Right lobe of liver (tissue), 6 donors: Measurements from ENCODE around the gene RAB4A. TPM values are rescaled to one million over a fixed set of nuclear protein-coding genes. Genes with fewer than 3 reads are reported as not detected.

ENCODE experiments used
- ATAC-seq, 4 donors: fragments of 200-7000 bp; cut with Tn5 transposase; one replicate each; pipeline ENCODE4 v1.9.1; 2020; ENCODE audit warnings: mild to moderate bottlenecking in 4 of 4, moderate library complexity in 4 of 4
- DNase-seq, 3 donors: peaks; one replicate each; pipeline ENCODE4 v3.0.0-alpha.2; 2020
- H3K27ac ChIP-seq, 3 donors: fragments of 200-600 bp; one replicate each; pipeline ENCODE4 v1.8.0; 2022
- H3K27me3 ChIP-seq, 2 donors: fragments of 200-600 bp; one replicate each; pipeline ENCODE4 v1.8.0; 2022
- H3K36me3 ChIP-seq, 4 donors: fragments of 200-600 bp; sonication (generic) in 1 of 4; one replicate each; pipeline versions ENCODE4 v1.5.1 to v1.8.0; 2017 to 2022; ENCODE audit warnings: control low read depth in 1 of 4
- H3K4me1 ChIP-seq, 4 donors: fragments of 200-600 bp; sonication (generic) in 1 of 4; one replicate each; pipeline versions ENCODE4 v1.5.1 to v1.8.0; 2017 to 2022; ENCODE audit warnings: control low read depth in 1 of 4
- H3K4me3 ChIP-seq, 3 donors: fragments of 200-600 bp; one replicate each; pipeline ENCODE4 v1.8.0; 2022
- H3K9me3 ChIP-seq, 4 donors: fragments of 200-600 bp; sonication (generic) in 1 of 4; one replicate each; pipeline versions ENCODE4 v1.5.1 to v1.8.0; 2017 to 2022; ENCODE audit warnings: control low read depth in 1 of 4
- POLR2A ChIP-seq: fragments of 450-650 bp; IDR thresholded peaks from one replicate; pipeline ENCODE4 v1.6.1; 2017; ENCODE audit warnings: antibody characterized with exemption, mild to moderate bottlenecking
- WGBS: methylation state at CpG from one replicate; pipeline ENCODE4 v1.1.6; 2018; ENCODE audit warnings: low coverage, low lambda C conversion rate; ENCODE audit not compliant: insufficient coverage; ENCODE audit errors: missing lambda C conversion rate; 5-methylcytosine and 5-hydroxymethylcytosine counted together
- intact Hi-C, 2 donors: fragments of 100-400 bp; cut with DNase I; formaldehyde crosslinking; loops; one replicate each; pipeline versions ENCODE4 v1.11.2 to v1.14.1; 2022
- total RNA-seq, 6 experiments: library from RNA; depleted of rRNA in 2 of 6; stranded (reverse); fragments of >200 nt in 2 of 6; fragmentation: NEBNext Ultra II Directional in 3 of 6; extraction: Animal tissue kit (Norgen Biotek cat#: 25700) in 3 of 6; gene quantifications; one replicate each; pipeline versions ENCODE4 v1.1.0 to v1.2.4, GENCODE V29; 2016 to 2023
- TF ChIP-seq, protein P1 (sequence below), 4 donors: fragments of 200-600 bp in 3 of 4; fragments of 450-650 bp in 1 of 4; IDR thresholded peaks; one replicate each; pipeline versions ENCODE4 v1.5.1 to v1.8.0; 2016 to 2022; ENCODE audit warnings: antibody characterized with exemption in 4 of 4, mild to moderate bottlenecking in 2 of 4
- donor health status: DM: no; HTN: yes; CAD: no.
- donor health status: DM: no; HTN: no; CAD: no.
- donor health status: DM: no; HTN: no; CAD: no.
- donor health status: DM: no; HTN: yes; CAD: no.
- donor health status: DM: no; HTN: yes; CAD: no.

Gene RAB4A
- total RNA-seq, 6 experiments from 2014 or later: 23.3 to 66.4 (median 50.0) TPM

DNA sequence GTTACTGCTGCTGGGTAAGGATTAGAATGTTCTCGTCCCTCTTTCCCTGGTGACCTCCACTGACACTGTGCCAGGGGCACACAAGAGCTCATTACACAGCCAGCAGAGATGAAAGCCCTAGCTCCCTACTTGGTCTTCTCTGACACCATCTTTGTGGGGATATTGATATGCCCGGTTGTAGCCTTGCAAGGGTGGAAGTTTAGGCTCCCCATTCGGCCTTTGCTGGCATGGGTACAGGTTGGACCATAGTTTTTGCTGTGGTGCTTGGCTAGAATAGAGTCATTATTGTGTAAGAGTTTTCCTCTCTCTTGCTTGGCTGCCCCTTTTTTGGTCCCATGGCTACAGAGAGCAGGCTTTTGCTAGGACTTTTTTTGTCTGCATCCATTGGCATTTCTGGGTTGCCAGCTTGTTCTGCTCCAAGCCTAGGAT, 12.3 kb downstream of the RAB4A start:
- Histone ChIP-seq H3K27me3 (no peaks in the 10 kb centered on the region), H3K36me3 (no peaks in the 10 kb centered on the region), H3K27ac (peak overlapping the region in 1 of 3 donors; percentile 47), H3K9me3 (no peaks in the 10 kb centered on the region), H3K4me1 (peaks cover 0 to 38% (median 7%) of the 10 kb centered on the region in 4 donors), H3K4me3 (no peak overlapping the region)
- TF ChIP-seq POLR2A: no peak
- TF ChIP-seq, protein P1, sequence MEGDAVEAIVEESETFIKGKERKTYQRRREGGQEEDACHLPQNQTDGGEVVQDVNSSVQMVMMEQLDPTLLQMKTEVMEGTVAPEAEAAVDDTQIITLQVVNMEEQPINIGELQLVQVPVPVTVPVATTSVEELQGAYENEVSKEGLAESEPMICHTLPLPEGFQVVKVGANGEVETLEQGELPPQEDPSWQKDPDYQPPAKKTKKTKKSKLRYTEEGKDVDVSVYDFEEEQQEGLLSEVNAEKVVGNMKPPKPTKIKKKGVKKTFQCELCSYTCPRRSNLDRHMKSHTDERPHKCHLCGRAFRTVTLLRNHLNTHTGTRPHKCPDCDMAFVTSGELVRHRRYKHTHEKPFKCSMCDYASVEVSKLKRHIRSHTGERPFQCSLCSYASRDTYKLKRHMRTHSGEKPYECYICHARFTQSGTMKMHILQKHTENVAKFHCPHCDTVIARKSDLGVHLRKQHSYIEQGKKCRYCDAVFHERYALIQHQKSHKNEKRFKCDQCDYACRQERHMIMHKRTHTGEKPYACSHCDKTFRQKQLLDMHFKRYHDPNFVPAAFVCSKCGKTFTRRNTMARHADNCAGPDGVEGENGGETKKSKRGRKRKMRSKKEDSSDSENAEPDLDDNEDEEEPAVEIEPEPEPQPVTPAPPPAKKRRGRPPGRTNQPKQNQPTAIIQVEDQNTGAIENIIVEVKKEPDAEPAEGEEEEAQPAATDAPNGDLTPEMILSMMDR (IDR thresholded peaks at IDR 0.05): no peak
- DNase-seq (peak in 2 of 3 donors; percentile 58 to 77), ATAC-seq (peak; percentile 53 to 88 (median 74))
- 37% methylated on average over 2 of the region's 3 CpGs for WGBS
- intact Hi-C loops: no loop called here

DNA sequence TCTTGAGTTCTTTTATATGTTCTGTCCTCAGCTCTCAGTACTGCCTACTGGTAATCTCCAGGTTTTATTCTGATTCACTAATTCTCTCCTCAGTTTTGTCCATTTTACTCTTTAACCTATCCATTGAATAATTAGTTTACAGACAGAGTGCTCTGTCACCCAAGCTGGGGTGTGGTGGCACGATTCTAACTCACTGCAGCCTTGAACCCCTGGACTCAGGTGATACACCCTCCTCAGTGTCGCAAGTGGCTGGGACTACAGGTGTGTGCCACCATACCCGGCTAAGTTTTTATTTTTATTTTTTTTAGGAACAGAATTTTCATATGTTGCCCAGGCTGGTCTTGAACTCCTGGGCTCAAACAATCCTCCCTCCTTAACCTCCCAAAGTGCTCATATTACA, 14.0 kb downstream of the RAB4A start:
- Histone ChIP-seq H3K9me3 (no peaks in the 10 kb centered on the region), H3K4me1 (peaks cover 0 to 26% (median 4%) of the 10 kb centered on the region in 4 donors), H3K36me3 (peaks cover 0 to 6% (median 1%) of the 10 kb centered on the region in 4 donors), H3K4me3 (no peak overlapping the region), H3K27me3 (no peaks in the 10 kb centered on the region), H3K27ac (no peak overlapping the region)
- DNase-seq: no peak
- WGBS: 41% methylated on average over 3 of the region's 3 CpGs
- intact Hi-C loops: no loop called here
- no peak for TF ChIP-seq POLR2A
- TF ChIP-seq, protein P1 (IDR thresholded peaks at IDR 0.05): no peak
- no peak for ATAC-seq

DNA sequence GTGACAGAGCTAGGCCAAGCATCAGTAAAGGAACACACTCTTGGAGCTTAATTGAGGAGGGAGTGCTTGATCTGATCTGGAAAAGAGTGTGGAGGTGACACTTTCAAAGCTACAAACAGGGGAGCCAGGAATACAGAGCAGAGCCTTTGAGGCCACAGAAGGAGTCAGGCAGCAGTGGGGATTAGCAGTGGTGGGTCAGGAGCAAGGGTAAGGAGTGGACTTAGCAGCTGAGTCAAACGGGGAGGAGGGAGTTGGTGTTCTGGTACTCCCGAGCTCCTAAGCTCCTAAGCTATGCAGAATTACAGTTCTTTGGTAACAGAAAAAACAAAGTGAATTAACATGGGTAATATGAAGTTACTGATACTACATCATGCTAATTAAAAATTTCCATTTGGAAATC, 14.5 kb downstream of the RAB4A start:
- no peak for TF ChIP-seq POLR2A
- TF ChIP-seq, protein P1 (IDR thresholded peaks at IDR 0.05): no peak
- ATAC-seq: no peak
- Histone ChIP-seq H3K36me3 (peaks cover 0 to 6% (median 1%) of the 10 kb centered on the region in 4 donors), H3K27ac (no peak overlapping the region), H3K4me3 (no peak overlapping the region), H3K27me3 (no peaks in the 10 kb centered on the region), H3K9me3 (no peaks in the 10 kb centered on the region), H3K4me1 (peaks cover 0 to 26% (median 4%) of the 10 kb centered on the region in 4 donors)
- intact Hi-C loops: no loop called here
- DNase-seq: no peak
- WGBS: 74% methylated on average over 2 of the region's 2 CpGs

DNA sequence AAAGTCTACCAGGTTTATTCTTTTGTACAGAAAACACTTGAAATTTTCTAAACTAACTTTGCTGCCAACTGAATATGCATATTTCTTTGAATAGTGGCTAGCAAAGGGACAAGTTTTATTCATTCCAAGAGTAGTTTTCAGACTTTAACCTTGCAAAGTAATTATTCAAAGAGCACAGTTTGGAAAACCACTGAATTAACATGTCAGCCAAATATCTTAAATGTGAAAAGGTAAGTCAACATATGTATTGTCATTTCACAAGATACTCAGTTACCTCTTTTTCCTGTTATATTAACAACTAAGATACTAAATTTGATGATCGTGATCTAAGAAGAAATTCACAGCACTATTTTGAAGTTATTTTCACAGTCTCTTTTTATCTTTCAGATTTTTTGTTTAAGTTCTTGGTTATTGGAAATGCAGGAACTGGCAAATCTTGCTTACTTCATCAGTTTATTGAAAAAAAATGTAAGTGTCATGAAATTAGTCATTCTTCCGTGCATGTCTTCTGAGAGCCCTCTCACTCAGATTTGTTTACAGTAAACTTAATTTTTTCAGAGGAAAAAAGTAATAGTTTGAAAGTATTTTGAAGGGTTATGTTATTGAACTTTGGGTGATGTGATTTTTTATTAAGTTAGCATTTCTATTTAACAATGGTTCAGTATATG, 15.3 kb downstream of the RAB4A start:
- no peak for ATAC-seq
- 42% methylated on average over 2 of the region's 2 CpGs for WGBS
- H3K4me1 ChIP-seq: peaks cover 0 to 26% (median 4%) of the 10 kb centered on the region in 4 donors

More for the DNA sequence above, 15.3 kb downstream of the RAB4A start:
- DNase-seq: no peak
- no peak for TF ChIP-seq POLR2A
- TF ChIP-seq, protein P1 (IDR thresholded peaks at IDR 0.05): no peak
- Histone ChIP-seq H3K4me3 (no peak overlapping the region), H3K27ac (no peak overlapping the region), H3K36me3 (peaks cover 0 to 7% (median 4%) of the 10 kb centered on the region in 4 donors), H3K9me3 (no peaks in the 10 kb centered on the region), H3K27me3 (no peaks in the 10 kb centered on the region)
- intact Hi-C loops: no loop called here
